GM21360 (cell line): ENCODE data around the gene APIP.

Source experiments
- ATAC-seq: cut with Tn5 transposase; IDR thresholded peaks from one replicate; pipeline ENCODE4 v1.9.1; 2021; ENCODE audit warnings: mild to moderate bottlenecking, moderate library complexity; ENCODE audit not compliant: unreplicated experiment

APIP gene

DNA sequence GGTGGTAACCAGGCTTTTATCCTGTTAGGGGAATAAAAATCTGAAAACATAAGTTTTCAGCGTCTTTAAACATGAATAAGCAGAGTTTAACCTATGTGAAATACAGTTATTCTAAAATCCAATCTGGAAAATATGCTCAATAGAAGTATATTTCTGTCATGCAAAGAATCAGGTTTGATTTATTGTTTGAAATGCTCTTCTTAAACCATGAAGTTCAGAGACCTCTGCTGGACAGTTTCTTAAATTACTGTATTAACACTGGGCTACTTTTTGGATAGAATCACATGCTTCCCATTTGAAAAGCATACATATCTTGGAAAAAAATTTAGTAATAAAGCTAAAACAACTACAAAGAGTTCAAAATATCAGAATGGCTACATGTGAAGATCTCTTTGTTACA, 25.4 kb downstream of the APIP start:
- ATAC-seq: no peak

DNA sequence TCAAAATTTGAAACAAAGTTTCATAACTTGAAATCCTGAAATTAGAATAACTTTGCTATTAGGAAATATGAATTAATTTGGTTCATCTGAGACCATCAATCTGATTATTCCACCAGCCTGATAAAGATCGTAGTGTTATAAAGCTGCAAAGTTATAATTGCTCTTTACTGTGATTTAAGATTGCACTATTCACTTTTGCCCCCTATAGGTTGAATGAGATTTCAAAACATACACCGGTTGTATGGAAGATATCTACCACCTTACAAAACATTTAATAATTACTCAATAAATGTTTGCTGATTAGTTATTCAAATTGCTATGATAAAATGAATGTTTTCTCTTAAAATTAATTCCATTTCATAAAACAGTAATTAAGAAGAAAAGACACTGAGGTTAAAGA, 26.1 kb downstream of the APIP start:
- no peak for ATAC-seq

DNA sequence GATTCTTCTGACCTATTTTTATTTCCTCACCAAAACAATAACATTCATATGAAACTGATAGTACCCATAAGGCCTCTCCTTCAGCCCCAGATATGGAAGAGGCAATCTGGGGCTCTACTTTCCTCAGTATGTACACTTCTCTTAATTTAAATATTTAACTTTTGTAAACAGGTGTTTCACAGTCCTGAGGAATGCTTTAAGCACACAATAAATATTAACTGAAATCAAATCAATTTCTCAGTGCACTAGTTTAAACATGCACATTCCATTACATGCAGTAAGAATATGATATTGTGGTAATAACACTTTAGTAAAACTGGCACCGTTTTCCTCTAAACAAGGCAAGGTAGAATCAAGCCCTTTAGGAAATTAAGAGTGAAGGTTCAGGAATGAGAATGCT, 28.9 kb downstream of the APIP start:
- no peak for ATAC-seq

DNA sequence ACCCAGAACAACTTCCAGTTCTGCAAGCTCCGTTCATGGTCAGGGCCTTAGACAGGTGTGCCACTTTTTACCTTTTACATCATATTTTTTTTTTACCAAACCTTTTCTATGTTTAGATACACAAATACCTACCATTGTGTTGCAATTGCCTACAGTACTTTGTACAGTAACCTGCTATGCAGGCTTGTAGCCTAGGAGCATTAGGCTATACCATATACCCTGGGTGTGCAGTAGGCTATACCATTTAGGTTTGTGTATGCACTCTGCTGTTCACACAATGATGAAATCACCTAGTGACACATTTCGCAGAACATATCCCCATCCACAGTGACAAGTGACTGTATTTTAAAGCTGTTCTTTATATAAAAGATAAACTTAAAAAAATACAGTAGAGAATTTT, 29.6 kb downstream of the APIP start:
- ATAC-seq: no peak

DNA sequence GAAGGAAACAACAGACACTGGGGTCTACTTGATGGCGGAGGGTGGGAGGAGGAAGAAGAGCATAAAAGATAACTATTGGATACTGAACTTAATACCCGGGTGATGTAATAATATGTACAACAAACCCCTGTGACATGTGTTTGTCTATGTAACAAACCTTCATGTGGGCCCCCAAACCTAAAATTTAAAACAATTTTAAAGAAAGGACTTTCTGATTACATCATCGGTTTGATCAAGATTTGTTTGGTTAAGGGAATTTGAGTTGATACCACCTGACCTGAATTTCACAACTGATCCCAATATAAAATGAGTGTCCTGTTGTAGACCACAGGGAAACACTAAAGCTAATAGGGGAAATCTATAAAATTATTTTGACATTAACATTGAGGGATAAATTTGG, 34.3 kb downstream of the APIP start:
- ATAC-seq: no peak

DNA sequence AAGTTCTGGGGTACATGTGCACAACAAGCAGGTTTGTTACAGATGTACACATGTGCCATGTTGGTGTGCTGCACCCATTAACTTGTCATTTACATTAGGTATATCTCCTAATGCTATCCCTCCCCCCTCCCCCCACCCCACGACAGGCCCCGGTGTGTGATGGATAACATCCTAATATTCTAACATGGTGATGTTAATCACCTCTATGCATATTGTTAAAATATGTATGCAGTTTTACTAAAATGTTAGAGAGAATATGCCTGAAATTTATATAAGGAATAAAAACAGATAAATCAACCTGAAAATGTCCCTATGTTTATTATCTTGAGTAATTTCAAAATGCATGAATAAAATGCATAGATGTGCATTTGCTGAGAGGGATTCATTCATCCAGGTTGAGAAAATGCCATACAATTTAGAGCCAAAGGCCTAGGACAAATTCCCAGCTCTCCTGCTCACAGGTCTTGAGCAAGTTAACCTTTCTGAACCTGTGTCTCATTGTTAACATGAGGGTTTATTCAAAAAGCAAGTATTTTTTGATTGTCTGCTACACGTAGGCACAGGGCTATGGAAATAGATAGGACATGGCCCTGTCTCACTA, 38.7 kb downstream of the APIP start:
- no peak for ATAC-seq

DNA sequence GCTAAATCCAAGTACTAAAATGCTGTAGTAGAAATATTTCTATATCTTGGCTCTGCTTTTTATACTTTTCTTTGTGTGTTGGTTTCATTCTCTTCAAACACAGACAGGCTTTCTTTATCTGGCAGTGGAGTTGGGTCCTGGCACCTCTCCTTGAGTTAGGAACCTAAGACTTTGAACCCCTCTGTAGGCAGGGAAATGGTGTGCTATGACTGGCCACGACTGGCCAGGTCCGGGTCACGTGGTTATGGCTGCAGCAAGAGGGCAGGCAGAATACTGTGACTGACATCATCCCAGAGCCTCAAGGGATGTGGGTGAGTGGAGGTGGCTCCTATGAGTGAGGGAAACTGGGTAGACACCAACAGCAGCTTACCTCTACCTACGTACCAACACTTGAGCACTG, 42.0 kb downstream of the APIP start:
- ATAC-seq: no peak

DNA sequence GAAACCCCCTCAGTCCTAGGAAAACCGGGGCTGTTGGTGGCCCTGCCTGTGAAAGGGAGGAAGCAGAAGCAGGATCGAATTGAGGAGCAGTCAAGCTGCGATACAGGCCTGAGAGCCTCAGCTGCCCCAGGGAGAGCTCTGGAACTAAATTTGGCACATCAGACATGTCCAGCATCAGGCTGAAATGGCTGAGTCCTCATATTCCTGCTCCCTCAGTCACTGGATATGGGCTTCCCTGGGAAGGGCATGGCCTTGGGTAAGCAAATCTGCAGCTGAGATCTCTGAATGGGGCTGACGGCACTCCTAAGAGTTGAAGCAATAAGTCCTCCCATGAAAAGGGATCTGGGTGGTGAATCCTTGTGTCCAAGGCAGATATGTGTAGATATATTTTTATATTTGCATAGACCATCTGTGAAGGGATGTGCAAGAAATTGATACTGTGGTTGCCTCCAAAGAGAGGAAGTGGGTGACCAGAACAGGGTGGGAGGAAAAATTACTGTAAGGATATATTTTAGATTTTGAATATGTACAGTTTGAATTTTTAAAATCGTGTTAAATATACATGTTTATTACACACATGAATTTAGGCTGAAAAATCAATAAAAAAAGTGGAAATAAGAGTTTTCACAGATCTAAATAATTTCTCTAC, 45.5 kb downstream of the APIP start:
- ATAC-seq: no peak

DNA sequence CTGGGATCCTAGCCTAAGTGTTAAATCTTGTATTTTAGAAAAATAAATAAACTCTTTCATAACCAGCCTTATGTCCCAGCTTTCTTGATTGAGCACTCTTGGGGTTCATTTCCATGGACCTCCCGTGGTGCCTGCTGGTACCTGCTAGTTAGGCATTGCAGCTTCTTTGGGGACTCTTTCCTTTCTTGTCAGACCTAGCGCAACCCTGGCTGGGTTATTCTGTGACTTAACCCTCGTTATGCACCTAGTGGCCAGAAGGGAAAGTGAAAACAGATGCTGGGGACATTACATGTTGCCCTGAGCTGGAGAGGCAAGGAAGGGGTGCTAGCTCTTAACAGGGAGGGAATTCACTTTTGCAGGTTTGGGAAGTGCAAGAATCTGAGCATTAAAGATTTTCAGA, 46.8 kb downstream of the APIP start:
- ATAC-seq: no peak

DNA sequence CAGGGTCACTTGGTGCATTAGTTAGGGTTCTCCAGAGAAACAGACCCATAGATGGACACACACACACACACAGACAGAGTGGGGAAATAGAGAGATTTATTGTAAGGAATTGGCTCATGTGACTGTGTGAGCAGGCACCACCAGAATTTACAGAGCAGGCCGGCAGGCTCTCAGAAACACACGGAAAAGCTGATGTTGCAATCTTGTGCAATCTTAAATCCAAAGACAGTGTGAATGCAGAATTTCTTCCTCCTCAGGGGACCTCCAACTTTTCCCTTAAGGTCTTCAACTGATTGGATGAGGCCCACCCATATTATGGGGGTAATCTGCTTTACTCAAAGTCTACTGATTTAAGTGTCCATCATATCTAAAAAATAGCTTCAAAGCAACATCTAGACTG, 49.8 kb downstream of the APIP start:
- no peak for ATAC-seq

DNA sequence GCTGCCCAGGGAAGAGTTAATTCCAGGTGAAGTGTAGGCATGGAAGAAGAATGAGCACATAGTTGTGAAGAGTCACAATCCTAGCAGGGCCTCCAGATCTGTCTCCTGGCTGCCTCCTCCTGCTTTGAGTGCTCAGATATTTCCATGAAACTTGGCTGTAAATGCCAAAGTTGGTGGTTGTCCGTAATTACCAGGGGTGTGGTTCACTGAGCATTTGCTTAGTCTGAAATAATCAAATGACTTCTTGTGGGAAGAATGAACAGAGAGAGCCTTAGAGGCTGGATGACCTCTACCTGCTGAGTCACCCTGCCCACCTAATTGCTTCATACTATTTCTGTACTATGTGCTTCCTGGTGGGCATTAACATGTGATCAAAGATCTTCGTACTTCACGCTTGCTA, 50.9 kb downstream of the APIP start:
- ATAC-seq: no peak

DNA sequence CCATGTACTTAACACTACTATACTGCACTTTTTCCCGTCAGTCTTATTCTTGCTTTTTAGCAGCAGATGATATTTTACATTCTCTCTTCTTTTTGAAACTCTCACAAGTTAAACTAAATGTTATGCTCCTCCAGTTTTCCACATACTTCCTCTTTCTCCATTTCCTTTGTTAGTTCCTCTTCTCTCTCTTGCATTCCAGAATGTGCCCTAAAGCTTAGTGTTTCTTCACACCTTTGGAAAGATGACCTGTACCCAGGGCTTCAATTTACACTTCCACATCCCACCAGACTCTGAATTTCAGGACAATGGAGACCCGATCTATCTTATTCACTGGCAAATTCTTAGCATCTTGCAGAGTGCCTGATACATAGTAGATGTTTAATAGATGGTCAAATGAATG, 51.8 kb downstream of the APIP start:
- ATAC-seq: no peak

DNA sequence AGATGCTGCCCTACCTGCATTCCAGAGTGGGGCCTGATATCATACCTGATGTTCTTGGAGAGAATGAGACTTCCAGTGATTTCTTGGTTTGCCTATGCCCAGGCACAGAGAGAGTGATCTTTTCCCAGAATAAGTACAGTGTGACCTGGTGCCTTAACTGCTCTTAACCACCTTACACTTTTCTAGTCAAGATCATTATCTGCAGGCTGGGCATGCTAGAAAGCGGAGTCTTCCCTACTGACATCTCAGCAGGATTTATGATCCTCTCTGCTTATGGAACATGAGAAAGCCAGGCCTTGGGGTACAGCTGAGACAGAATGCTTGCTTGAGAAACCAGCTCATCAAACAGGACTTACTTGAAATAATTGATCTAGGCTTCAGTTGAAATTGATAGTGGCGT, 53.1 kb downstream of the APIP start:
- no peak for ATAC-seq

DNA sequence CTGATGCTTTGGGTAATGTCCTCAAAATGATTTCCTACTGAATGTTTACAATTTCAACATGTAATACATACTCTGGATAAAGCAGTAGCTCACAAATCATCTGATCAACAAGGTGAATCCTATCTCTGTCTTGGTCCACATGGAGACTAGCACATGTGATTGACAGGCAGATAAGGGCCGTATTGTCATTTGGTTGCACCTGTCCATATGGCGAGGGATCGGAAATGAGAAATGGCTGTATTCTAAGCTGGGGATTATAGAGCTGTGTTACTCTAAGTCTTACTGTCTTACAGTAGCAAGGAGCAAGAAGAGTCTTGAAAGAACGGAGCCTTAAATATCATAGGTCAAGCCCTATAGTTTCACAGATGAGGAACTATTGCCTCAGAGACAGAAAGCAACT, 55.7 kb downstream of the APIP start:
- no peak for ATAC-seq

DNA sequence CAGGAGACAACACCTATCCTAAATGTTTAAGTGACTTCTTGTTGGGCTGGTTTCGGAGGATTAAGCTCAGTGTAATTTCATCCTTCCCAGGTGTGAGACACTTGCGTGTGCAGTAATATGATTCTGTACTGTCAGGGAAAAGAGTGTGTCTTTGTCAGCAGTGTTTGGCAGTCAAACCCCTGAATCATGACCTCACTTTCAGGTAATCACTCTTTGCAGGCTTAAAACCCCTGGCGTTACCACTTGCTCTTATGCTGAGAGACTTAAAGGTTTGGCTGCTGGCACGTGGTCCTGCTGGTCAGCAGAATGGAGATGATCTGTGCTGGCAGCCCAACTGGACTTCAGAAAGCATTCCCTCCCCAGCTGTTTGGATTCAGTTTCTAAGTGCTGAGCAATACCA, 56.1 kb downstream of the APIP start:
- ATAC-seq: no peak

DNA sequence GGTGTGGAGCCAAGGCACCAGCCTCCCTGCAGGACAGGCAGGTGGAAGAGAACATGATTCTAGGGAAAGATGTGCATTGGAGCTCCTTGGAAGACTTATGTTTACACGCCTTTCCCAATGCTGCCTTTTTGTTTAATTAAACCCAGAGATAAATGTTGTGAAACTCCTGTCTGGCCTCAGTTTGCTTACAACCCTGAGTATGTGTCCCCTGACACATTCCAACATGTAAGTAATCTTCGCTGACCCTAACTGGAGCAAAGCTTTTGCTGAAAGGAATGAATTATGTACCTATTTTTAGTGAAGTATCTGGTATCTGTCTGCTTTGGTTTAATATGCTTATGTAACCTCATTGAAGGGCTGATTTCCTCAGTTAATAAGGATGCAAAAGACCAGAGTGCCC, 56.7 kb downstream of the APIP start:
- no peak for ATAC-seq

DNA sequence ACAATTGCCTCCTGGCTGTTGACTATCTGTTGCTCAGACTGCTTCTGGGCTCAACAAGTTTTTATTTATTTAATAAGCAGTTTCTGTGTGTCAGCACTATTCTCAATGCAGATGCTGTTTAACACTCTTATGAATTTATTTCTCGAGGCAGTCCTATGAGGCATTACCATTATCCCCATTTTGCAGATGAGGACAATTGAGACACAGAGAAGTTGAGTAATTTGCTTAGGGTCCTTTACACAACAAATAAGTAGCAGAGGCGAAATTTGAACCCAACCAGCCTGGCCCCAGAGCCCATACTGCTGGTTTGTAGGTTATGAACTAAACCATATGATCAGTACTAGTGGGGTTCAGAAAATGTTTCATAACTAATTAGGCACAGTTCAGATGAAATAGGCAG, 58.7 kb downstream of the APIP start:
- no peak for ATAC-seq

DNA sequence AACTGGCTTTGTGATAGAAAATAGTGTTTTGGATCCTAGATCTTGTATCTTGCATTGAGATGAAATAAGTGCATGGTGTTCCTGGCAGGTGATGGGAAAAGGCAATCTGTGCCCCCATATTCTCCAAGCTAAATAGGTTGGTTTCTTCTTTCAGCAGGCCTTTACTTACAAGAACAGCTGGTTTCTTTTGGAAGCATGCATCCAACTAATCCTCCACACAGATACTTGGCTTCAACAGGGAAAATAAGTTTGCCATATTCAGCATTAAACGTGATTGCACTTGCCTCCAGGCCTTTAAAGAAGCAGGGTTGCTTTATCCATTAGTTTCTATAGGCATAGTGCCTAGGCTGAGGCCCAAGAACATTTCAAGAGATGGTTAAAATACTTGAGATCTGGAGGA, 59.9 kb downstream of the APIP start:
- no peak for ATAC-seq

DNA sequence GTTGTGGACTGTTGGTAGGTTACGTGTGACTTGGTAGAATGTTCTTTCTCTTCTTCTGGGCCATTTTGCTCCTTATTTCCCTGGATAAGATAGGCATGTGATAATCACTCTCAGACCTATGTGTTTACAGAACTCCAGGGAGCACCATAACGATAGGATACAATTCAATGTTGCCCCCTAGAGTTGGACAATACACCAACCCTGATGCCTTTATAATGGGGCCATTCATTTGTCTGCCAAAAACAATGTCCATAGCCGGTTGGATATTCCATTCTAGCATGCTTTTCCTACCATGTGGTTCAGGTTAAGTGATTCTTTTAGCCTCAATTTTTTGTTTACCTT, 60.5 kb downstream of the APIP start:
- no peak for ATAC-seq

DNA sequence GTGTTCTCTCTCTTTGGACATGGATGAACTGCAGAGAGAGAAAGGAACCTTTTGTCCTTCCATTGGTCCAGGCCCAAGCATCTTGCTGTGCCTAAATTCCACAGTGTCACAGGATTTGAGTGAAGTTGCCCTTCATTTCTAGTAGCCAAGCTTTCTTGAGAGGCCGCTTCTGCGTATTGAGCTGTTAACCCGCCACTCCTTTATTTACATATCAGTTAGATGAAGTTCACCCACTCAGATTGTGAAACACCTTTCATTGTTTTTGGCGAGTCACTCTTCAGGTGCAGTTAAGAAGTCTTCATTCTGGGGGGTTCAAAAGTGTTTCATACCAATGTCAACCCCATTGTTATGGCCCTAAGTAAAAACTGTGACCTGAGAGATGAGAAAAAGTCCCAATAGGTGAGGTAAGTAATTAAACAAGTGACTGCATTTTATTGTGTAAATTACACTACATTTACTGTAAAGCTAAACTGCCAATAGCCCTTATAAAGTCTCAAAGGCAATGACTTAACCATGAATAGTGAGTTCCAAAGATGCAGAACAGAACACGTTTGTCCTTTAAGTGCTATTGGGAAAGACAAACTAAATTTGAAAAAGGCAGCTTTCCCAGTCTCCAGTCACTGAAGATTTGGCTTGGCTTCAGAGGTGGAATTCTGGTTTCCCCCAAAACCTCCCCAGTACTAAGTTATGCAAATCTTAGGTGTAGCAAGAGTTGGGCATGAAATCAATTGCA, 61.0 kb downstream of the APIP start:
- no peak for ATAC-seq

DNA sequence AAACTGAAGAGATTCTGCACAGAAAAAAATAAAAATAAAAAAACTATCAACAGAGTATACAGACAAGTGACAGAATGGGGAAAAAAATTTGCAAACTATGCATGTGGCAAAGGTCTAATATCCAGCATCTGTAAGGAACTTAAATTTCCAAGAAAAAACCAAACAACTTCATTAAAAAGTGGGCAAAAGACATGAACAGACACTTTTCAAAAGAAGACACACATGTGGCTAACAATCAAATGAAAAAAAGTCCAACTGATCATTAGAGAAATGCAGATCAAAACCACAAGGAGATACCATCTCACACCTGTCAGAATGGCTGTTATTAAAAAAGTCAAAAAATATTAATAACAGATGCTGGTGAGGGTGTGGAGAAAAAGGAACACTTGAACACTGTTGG, 64.3 kb downstream of the APIP start:
- ATAC-seq: no peak

DNA sequence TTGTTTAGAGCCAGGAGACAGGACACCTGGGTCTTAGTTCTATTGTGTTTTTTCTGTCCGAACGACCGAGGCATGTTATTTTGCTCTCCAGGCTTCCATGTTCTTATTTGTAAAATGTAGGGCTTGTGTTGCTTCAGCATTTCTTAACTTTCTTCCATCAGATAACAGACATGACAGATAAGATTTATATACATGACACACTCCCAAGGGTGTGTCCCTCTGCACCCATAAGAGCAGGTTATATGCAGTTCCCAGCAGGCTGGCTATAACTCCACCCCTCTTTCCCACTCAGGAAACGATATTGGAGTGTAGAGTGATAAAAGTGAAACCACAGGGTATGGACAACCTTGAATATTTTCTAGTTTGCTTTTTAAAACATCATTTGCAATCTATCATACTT, 65.8 kb downstream of the APIP start:
- ATAC-seq: no peak

DNA sequence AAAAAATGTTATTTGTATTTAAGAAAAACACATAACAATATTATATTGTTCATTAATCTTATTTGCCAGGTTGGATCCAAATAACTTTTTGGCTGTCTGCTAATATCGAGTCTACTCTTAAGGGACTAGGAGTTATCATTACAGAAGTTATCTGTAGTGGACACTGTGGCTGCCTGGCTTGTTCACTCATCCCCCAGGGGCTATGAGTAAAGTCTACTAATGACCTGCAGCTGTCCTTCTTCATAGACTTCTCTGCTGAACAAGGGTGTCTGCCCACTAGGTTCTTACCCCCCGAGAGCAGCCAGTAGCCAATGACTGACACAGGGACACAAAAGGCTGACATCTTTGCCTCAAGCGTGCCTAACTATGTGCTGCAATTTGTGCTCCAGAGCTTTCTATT, 69.7 kb downstream of the APIP start:
- no peak for ATAC-seq
